Muscle layer of colon (tissue), 2 donors: ENCODE data around the gene WWOX.

Experiments used
- H3K27ac ChIP-seq: one replicate; pipeline ENCODE4 v1.7.0; 2013; ENCODE audit warnings: low read depth, mild to moderate bottlenecking, low read length, moderate library complexity
- H3K27me3 ChIP-seq, 2 donors: one replicate each; pipeline ENCODE4 v1.7.0; 2013; ENCODE audit warnings: low read length in 2 of 2, mild to moderate bottlenecking in 2 of 2; ENCODE audit not compliant: insufficient read depth in 2 of 2, control insufficient read depth in 1 of 2
- H3K36me3 ChIP-seq: one replicate; pipeline ENCODE4 v1.7.0; 2013; ENCODE audit warnings: mild to moderate bottlenecking, low read length; ENCODE audit not compliant: insufficient read depth
- H3K4me1 ChIP-seq: one replicate; pipeline ENCODE4 v1.7.0; 2013; ENCODE audit warnings: mild to moderate bottlenecking, low read length; ENCODE audit not compliant: insufficient read depth
- H3K4me3 ChIP-seq, 2 donors: one replicate each; pipeline ENCODE4 v1.7.0; 2013; ENCODE audit warnings: low read length in 2 of 2, low read depth in 1 of 2, mild to moderate bottlenecking in 1 of 2, moderate library complexity in 1 of 2
- H3K9ac ChIP-seq: one replicate; pipeline ENCODE4 v1.7.0; 2013; ENCODE audit warnings: low read length
- H3K9me3 ChIP-seq: one replicate; pipeline ENCODE4 v1.7.0; 2013; ENCODE audit warnings: mild to moderate bottlenecking, low read length
- donor health status: abdominal sarcoma.
- donor health status: Adenocarcinoma of cecum.

WWOX gene

GRCh38 chr16:78396673-78397072 is 297.2 kb downstream of the WWOX start:
- H3K4me1 ChIP-seq, result no peaks in the 10 kb centered on the region
- H3K36me3 ChIP-seq, result no peaks in the 10 kb centered on the region
- no peak overlapping the region for H3K9ac ChIP-seq
- no peaks in the 10 kb centered on the region for H3K9me3 ChIP-seq
- no peaks in the 10 kb centered on the region for H3K27me3 ChIP-seq
- H3K4me3 ChIP-seq, result no peak overlapping the region
- H3K27ac ChIP-seq, result no peak overlapping the region

GRCh38 chr16:78399384-78399783 is 299.9 kb downstream of the WWOX start:
- Histone ChIP-seq H3K4me1 (no peaks in the 10 kb centered on the region), H3K9me3 (no peaks in the 10 kb centered on the region), H3K27ac (no peak overlapping the region), H3K36me3 (no peaks in the 10 kb centered on the region), H3K27me3 (no peaks in the 10 kb centered on the region), H3K9ac (no peak overlapping the region), H3K4me3 (no peak overlapping the region)

GRCh38 chr16:78402833-78403232 is 303.4 kb downstream of the WWOX start:
- Histone ChIP-seq H3K4me3 (no peak overlapping the region), H3K27me3 (no peaks in the 10 kb centered on the region), H3K9me3 (no peaks in the 10 kb centered on the region), H3K27ac (no peak overlapping the region), H3K4me1 (no peaks in the 10 kb centered on the region), H3K9ac (no peak overlapping the region), H3K36me3 (no peaks in the 10 kb centered on the region)

- Histone ChIP-seq H3K36me3 (no peaks in the 10 kb centered on the region), H3K4me1 (no peaks in the 10 kb centered on the region), H3K27me3 (no peaks in the 10 kb centered on the region), H3K27ac (no peak overlapping the region), H3K9me3 (no peaks in the 10 kb centered on the region), H3K9ac (no peak overlapping the region), H3K4me3 (no peak overlapping the region)
These were observed 305.6 kb downstream of the WWOX start for GRCh38 chr16:78405040-78405439.

- Histone ChIP-seq H3K4me3 (no peak overlapping the region), H3K27ac (no peak overlapping the region), H3K27me3 (no peaks in the 10 kb centered on the region), H3K4me1 (no peaks in the 10 kb centered on the region), H3K36me3 (no peaks in the 10 kb centered on the region), H3K9me3 (no peaks in the 10 kb centered on the region), H3K9ac (no peak overlapping the region)
These were observed 306.4 kb downstream of the WWOX start for GRCh38 chr16:78405833-78406232.

- no peaks in the 10 kb centered on the region for H3K4me1 ChIP-seq
- no peak overlapping the region for H3K4me3 ChIP-seq
- H3K27ac ChIP-seq, result no peak overlapping the region
- no peaks in the 10 kb centered on the region for H3K36me3 ChIP-seq
- H3K27me3 ChIP-seq, result no peaks in the 10 kb centered on the region
- H3K9me3 ChIP-seq, result no peaks in the 10 kb centered on the region
- H3K9ac ChIP-seq, result no peak overlapping the region
These were observed 307.7 kb downstream of the WWOX start for GRCh38 chr16:78407191-78407590.

GRCh38 chr16:78413651-78414050 is 314.2 kb downstream of the WWOX start:
- Histone ChIP-seq H3K4me3 (no peak overlapping the region), H3K27me3 (no peaks in the 10 kb centered on the region), H3K27ac (no peak overlapping the region), H3K4me1 (no peaks in the 10 kb centered on the region), H3K9me3 (no peaks in the 10 kb centered on the region), H3K9ac (no peak overlapping the region), H3K36me3 (no peaks in the 10 kb centered on the region)

GRCh38 chr16:78415013-78415412 is 315.6 kb downstream of the WWOX start:
- Histone ChIP-seq H3K9ac (no peak overlapping the region), H3K9me3 (no peaks in the 10 kb centered on the region), H3K4me1 (no peaks in the 10 kb centered on the region), H3K36me3 (no peaks in the 10 kb centered on the region), H3K27me3 (no peaks in the 10 kb centered on the region), H3K27ac (no peak overlapping the region), H3K4me3 (no peak overlapping the region)

- Histone ChIP-seq H3K36me3 (no peaks in the 10 kb centered on the region), H3K4me3 (no peak overlapping the region), H3K4me1 (no peaks in the 10 kb centered on the region), H3K9ac (no peak overlapping the region), H3K9me3 (no peaks in the 10 kb centered on the region), H3K27ac (no peak overlapping the region), H3K27me3 (no peaks in the 10 kb centered on the region)
These were observed 316.2 kb downstream of the WWOX start for GRCh38 chr16:78415669-78416068.

- H3K9me3 ChIP-seq, result no peaks in the 10 kb centered on the region
- no peaks in the 10 kb centered on the region for H3K27me3 ChIP-seq
- no peak overlapping the region for H3K4me3 ChIP-seq
- H3K27ac ChIP-seq, result no peak overlapping the region
- H3K4me1 ChIP-seq, result no peaks in the 10 kb centered on the region
- no peaks in the 10 kb centered on the region for H3K36me3 ChIP-seq
- H3K9ac ChIP-seq, result no peak overlapping the region
These were observed 316.9 kb downstream of the WWOX start for GRCh38 chr16:78416400-78416799.

- Histone ChIP-seq H3K27ac (no peak overlapping the region), H3K4me1 (no peaks in the 10 kb centered on the region), H3K9me3 (no peaks in the 10 kb centered on the region), H3K36me3 (no peaks in the 10 kb centered on the region), H3K9ac (no peak overlapping the region), H3K4me3 (no peak overlapping the region), H3K27me3 (no peaks in the 10 kb centered on the region)
These were observed 321.8 kb downstream of the WWOX start for GRCh38 chr16:78421181-78421708.

GRCh38 chr16:78425281-78425680 is 325.8 kb downstream of the WWOX start:
- Histone ChIP-seq H3K4me1 (no peaks in the 10 kb centered on the region), H3K27me3 (no peaks in the 10 kb centered on the region), H3K36me3 (no peaks in the 10 kb centered on the region), H3K9me3 (no peaks in the 10 kb centered on the region), H3K27ac (no peak overlapping the region), H3K9ac (no peak overlapping the region), H3K4me3 (no peak overlapping the region)
